GM21423 (cell line): ENCODE data around the gene ANXA2R.
"Not testable (repeated sequence)": the region's sequence is repeated elsewhere in the genome, so short reads cannot be mapped to it uniquely, and the experiment has no call there.

Experiments used
- ATAC-seq: cut with Tn5 transposase; IDR thresholded peaks from one replicate; pipeline ENCODE4 v1.9.1; 2021; ENCODE audit warnings: mild to moderate bottlenecking, moderate library complexity; ENCODE audit not compliant: unreplicated experiment

ANXA2R gene

DNA sequence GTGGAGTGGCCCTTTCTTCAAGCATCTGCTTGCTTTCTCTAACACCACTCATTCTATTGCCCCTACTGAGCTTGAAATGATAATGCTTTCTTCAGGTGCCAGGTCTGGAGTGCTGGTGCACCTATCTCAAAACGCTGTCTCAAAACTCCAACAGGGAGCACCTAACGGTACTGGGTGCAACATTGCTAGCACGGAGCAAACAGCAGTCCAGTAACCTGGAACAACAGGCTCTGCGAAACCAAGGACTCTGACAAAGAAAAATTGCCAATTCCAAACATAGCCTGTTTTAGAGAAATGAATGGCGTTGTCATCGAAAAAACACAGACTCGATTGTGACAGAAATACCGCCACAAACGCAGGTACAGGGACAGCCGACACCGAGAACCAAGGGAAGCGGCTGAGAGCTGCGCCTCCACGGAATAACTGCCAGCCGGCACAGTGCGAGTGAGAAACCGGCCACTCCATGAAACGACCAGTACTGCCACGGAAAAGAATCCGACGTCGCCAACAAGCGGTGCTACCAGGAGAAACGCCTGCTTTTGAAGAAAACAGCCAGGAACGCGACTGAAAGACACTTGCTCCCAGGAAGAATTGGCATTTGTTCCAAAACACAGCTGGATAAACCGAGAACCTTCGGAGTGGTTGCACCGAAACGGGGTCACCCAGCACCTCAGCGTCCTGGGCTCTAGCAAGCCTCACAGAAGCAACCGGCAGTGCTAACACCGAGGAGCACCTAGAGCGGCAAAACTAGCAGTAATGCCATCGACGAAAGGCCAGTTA is 3.1 kb downstream of the ANXA2R start:
- no peak for ATAC-seq

DNA sequence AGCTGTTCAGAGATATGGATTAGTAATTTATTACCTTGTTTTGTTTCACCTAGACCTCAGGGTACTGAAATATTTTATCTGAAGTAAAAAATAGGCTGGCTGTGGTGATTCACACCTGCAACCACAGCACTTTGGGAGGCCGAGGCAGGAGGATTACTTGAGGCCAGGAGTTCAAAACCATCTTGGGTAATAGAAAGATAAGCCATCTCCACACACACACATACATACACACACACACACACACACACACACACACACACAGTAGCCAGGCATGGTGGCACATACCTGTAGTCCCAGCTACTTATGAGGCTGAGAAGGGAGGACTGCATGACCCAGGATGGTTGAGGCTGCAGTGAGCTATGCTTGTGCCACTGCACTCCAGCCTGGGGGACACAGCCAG is 3.7 kb downstream of the ANXA2R start:
- no peak for ATAC-seq

DNA sequence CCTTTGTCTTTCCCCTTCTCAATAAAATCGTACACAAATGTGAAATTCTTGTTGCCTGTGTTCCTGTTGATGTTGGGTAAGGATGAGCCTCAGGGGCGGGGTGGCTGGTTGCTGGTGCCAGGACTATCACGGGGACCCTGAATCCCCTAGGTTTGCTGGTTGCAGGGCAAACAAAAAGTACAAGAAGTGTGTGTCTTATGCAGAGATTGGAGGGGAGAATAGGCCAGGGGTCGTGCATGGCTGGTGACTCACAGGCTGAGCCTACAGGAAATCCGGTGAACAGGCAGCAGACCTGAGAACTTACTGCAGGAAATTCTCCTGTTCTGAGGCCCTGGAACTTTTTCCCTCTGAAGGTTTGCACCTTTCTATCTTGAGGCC is 5.5 kb downstream of the ANXA2R start:
- ATAC-seq, result no peak

DNA sequence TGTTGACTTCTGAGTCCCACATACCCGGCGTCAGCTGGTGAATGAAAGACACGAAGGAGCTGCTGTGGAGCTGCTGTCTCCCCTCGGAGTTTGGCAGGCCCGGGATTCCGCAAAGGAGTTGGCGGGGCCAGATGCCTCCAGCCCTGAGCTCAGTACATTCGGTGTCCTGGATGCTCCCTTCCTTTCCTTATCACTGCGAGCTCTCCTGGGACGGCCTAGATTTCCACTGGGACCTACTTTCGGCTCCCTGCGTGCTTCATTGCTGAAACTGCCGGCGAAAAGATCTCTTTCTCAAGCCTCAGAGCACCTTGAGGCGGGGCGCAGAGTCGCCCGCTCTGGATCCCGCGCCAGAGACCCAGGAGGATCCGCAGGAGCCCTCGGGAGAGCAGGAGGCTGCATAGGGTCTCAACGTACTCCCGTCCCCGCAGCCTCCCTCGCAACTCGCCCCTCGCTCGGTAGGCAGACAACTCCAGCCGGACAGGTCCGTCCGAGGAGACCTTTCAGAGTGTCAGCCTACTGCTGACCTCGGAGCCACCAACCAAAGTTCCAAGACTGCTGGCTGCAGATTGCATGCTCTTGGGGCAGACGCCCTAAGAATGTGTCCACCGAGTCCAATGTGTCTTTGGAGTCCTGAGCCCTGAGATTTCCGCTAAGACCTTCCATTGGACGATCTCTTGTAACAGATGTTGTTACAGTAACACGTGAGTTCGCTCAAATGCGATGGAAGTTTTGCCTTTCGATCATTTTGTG is 6.1 kb downstream of the ANXA2R start:
- no peak for ATAC-seq

DNA sequence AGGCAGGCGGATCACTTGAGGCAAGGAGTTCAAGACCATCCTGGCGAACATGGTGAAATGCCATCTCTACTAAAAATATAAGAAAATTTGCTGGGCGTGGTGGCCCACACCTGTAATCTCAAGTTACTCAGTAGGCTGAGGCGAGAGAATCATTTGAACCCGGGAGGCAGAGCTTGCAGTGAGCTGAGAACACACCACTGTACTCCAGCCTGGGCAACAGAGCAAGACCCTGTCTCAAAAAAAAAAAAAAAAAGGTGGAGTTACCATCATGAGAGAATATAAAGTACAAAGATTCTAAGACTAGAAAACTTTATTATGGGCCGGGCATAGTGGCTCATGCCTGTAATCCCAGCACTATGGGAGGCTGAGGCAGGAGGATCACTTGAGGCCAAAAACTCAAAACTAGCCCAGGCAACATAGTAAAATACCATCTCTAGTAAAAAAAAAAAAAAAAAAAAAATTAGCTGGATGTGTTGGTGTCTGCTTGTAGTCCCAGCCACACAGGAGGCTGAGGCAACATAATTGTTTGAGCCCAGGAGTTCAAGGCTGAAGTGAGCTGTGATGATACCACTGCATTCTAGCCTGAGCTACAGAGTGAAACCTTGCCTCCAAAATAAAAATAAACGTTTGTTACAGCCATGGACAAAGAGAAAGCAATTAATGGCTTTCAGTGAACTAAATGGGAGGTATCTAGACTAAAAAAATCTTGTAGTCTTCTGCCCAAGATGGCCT is 12.9 kb downstream of the ANXA2R start:
- no peak for ATAC-seq

DNA sequence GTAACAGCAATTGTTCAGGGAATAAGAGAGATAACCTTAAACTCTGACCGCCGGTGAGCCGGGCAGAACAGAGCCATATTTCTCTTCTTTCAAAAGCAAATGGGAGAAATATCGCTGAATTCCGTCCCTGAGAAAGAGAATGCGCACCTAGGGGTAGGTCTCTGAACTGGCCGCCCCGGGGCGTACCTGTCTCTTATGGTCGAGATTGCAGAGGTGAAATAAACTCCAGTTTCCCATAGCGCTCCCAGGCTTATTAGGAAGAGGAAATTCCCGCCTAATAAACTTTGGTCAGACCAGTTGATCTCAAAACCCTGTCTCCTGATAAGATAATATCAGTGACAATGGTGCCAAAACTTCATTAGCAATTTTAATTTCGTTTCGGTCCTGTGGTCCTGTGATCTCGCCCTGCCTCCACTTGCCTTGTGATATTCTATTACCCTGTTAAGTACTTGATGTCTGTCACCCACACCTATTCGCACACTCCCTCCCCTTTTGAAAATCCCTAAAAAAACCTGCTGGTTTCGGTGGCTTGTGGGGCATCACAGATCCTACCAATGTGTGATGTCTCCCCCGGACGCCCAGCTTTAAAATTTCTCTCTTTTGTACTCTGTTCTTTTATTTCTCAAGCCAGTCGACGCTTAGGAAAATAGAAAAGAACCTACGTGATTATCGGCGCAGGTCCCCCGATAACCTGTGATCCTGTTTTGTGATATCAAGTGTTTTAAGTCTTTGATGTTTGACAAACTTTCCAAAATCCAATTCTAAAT is 14.8 kb downstream of the ANXA2R start:
- not testable (repeated sequence) for ATAC-seq

DNA sequence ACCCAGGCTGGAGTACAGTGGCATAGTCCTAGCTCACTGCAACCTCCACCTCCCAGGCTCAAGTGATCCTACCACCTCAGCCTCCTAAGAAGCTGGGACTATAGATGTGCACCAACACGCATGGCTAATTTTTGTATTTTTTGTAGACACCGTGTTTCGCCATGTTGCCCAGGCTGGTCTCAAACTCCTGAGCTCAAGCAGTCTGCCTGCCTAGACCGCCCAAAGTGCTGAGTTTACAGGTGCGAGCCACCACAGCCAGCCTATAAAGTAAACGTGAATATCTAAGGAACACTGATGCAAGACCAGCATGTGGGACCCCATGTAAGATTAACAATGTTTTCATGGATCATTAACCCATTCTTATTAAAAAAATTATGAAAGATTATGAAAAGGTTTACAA is 15.9 kb downstream of the ANXA2R start:
- ATAC-seq, result no peak

DNA sequence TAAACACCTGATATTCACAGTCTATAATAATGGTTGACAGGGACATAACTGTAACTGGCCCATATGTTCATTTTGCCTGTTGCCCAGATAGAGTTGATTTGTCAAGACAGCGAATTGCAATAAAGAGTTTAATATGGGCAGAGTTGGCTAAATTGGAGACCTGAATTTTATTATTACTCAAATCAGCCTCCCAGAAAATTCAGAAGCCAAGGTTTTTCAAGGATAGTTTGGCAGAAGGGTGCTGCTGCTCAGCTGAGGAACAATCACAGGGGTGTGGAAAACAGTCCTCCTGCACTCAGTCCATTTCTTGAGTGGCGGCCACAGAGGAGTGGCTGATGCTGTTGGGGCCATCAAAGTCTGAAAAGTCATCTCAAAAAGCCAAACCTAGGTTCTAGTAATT is 19.0 kb downstream of the ANXA2R start:
- no peak for ATAC-seq

DNA sequence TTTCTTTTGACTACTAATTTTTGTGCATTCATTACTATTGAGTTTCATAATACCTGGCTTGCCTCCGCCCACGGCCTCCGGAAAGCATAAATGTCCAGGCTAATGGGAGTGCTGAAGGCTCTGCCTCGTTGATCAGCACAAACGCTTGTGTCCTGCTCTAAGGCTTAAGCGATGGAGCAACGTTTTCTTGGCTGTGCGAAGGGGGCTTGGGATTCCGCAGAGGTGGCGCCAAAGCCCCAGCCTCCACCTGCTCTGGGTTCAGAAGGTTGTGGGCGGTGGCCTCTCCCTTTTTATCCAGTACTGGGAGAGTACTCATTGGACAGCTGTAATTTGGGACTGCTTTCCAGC is 19.7 kb downstream of the ANXA2R start:
- ATAC-seq, result peak; percentile 4

DNA sequence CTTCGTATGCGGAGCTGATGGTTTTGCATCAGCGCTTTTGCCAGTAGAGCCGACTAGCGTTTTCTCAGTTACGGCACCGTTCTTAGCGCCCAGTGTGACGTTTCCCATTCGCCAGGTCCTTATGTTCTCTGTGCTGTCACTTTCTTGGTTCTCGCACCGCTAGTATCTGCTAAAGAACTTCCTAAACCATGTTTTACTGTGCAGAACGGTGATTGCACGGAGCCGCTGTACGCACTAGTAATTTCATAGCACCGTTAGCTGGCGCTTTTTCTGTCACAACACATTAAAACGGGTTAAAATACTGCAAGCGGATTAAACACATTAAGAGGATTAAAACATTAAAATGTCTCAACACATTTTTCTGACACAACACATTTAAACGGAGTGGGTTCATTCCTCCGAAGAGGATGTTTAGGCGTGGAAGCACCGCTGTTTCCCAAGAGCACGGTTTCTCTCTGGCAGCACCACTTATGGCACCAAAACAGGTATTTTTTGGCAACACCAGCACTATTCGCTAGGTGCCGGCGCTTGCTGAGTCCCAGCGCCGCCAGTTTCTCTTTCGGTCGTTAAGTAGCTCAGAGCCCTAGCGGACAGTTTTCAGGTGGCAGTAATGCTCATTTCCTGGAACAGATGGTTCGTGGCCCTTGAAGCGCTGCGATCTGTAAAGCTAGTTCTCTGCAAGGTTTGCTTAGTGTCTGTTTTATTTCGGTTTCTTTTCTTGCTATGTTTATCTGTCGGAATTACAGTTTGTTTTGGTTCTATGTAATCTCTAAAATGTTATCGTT is 20.3 kb downstream of the ANXA2R start:
- ATAC-seq, result peak; percentile 71

DNA sequence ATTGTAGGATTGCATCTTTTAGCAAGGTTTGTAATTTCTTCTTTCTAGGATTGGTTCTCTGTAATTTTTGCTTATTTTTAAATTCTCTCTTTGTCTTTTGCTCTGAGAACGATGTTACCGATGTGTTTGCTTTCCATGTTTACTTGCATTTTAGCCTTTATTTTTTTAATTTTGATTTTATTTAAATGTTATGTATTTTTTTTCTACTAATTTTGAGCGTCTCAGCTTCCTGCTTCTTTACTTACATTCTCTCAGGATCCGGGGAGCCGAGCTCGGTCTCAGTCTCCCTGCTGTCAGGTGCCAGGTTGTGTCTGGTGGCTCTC is 20.9 kb downstream of the ANXA2R start:
- no peak for ATAC-seq

DNA sequence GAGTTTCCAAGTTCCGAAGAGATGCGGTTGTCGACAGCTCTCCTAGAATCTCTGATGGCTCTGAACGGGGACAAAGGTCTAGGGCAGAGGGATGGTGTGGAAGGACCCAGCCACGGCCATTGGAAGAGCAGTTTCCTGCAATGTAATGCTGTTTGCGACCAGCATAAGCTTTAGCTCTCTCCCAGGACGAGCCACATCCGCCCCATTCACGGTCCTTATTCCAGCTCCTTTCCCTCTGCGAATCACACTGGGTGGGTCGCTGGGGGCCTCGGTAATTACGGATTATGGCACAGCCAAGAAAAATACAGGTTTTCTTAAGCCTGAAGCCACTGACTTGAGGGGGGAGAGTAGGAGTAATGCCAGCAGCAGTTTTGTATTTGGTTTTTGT is 22.7 kb downstream of the ANXA2R start:
- ATAC-seq, result peak; percentile 25

DNA sequence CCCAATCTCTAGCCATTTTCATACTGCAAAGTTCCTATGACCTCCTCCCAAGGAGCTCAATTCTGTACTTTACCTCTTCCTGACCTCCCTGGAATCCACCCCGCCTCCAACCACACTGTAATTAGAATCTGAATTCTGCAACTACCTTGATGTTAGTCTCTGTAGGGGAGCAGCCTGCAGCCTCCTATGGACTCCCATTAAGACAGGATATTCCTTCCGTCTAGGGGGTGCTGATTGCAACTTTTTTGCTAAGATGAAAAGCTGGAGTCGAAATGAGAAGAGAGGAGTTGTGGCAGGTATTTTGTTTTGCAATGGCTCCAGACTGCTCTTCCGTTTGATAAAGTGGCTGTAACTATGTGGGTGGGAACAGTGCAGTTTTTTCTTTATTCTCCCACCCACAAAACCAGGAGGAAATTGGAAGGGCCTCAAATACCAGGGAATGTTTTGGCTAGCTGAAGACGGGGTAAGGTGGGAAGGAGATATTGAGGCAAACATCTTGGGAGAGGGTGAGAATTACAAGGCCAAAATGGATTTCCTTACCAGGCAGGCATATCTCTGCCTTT is 23.8 kb downstream of the ANXA2R start:
- no peak for ATAC-seq

DNA sequence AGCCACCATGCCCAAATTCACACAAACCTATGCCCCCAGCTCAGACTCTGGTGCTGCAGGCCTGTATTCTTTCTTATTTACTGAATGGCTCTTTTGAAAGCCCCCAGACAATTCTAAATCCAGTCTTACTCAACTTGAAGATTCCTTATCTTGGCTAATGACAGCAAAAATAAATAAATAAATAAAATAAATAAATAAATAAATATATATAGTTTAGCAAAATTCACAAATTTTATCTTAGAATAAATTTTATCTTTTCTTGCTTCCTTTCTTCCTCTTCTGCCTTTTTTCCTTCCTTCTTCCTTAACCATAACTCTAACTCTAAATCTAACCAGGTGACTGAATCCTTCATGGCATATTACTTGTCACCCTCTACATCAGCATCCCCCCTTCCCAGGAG is 25.6 kb downstream of the ANXA2R start:
- no peak for ATAC-seq

DNA sequence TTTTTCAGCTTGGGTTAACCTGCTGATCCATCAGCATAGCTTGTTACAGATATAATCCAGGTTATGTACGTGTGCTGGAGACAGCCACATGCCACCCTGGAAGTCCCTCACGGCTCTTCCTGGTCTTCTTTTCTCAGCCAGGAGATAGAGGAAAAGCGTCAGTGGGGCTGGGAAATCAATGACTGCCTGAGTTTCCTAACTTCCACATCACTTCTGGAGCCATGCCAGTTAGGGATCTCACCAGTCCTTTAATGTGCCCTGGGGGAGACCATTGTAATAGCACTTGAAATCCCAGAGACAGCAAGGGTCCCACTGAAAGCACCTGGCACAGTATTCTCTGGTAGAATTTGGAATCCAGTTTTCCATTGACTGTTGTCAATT is 29.2 kb downstream of the ANXA2R start:
- no peak for ATAC-seq

DNA sequence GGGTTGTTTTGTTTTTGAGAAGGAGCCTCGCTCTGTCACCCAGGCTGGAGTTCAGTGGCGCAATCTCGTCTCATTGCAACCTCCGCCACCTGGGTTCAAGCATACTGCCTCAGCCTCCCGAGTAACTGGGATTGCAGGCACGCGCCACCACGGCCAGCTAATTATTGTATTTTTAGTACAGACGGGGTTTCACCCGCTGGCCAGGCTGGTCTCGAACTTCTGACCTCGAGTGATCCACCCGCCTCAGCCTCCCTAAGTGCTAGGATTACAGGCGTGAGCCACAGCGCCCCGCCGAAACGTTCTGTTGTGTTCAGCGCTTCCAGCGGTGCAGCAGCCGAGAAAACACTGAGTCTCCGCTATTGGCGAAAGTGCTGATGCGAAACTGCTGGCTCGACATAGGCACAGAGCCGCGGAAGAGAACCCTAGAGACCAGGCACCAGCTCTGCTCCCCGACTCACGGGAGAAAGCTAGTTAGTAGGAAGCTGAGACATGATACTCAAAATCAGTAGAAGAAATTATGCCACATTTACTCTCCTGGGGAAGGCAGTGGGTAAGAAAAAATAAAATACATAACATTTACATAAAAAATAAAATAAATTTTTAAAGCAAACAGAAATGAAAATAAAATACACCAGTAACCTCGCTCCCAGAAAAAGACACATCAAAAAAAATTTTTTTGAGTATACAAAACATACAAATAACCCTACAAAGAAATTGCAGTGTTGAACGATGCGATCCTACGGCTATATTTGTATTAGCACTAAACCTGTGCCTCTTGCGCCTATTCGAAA is 31.6 kb downstream of the ANXA2R start:
- ATAC-seq, result peak; percentile 35

DNA sequence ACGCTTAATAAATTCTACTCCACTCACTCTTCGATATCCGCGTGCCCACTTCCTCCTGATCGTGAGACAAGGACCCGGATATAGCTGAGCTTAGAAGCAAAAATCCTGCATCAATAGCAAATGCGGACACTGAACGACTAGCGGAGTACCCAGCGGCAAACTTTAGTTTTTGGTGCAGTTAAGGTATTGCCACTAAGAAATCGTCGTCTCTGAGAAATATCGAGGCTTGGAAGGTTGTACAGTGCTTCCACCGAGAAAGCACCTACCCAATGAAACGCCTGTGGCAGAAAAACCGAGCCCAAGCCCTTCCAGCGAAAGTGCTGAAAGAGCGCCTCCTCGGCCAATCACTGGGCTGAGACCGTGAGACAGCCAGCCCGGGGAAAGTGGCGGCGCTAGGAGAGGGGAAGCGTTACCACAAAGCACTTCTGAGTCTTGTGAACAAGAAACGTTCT is 32.2 kb downstream of the ANXA2R start:
- ATAC-seq, result peak; percentile 48

DNA sequence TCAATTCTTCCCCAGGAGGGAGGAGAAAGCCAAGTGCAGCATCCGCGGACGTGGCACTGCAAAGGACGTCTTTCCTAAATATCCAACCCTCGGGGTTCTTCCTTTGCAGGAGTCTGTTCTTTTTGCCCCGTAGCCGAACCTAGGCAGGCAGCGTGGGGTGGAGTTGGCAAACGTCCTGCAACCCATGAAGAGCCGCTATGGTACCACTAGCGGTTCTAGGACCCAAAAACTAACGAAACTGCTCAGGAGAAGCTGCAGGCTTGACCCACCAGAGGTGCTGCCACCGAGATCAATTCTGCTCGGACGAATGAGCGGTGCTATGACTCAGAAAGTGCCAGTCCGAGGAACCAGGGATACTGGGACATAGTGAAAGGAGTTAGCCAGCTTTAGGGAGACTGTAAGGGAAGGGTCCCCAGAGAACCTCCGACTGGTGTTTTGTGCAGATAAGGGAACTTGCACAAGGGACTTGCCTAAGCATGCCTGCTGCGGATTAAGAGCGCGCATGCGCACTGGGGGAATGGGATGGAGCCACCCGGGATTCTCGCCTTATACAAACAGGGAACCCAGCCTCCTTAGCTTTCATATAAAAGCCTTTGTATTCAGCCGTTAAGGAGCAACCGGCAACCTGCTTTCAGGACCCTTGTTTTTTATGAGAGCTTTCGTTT is 32.7 kb downstream of the ANXA2R start:
- peak; percentile 19 for ATAC-seq
